Adrenal gland (tissue), 12 donors: ENCODE data around the gene SLC6A5. TPM values are rescaled to one million over a fixed set of nuclear protein-coding genes. Genes with fewer than 3 reads are reported as not detected.

Source experiments
- DNase-seq, 7 donors: peaks; one replicate each; pipeline ENCODE4 v3.0.0-alpha.2; 2019 to 2020
- H3K27ac ChIP-seq, 5 donors: fragments of 200-600 bp; sonication (generic) in 4 of 5; 1 replicate in 3 of 5; 2 replicates in 2 of 5; pipeline versions ENCODE4 v1.5.1 to v1.8.0; 2016 to 2020; ENCODE audit warnings: mild to moderate bottlenecking in 1 of 5
- H3K27me3 ChIP-seq: fragments of 200-600 bp; 2 replicates; pipeline ENCODE4 v1.8.0; 2021
- H3K36me3 ChIP-seq, 2 donors: fragments of 200-600 bp; replicated peaks in 1 of 2; 1 replicate in 1 of 2; 2 replicates in 1 of 2; pipeline versions ENCODE4 v1.5.1 to v1.8.0; 2018 to 2022
- H3K4me1 ChIP-seq, 2 donors: fragments of 200-600 bp; replicated peaks in 1 of 2; 1 replicate in 1 of 2; 2 replicates in 1 of 2; pipeline versions ENCODE4 v1.5.1 to v1.8.0; 2018 to 2021
- H3K4me3 ChIP-seq, 4 donors: fragments of 200-600 bp; sonication (generic) in 3 of 4; one replicate each; pipeline ENCODE4 v1.5.1; 2016 to 2018
- H3K9me3 ChIP-seq, 3 donors: fragments of 200-600 bp; sonication (generic) in 1 of 3; replicated peaks in 1 of 3; 1 replicate in 2 of 3; 2 replicates in 1 of 3; pipeline versions ENCODE4 v1.5.1 to v1.8.0; 2016 to 2021
- POLR2A ChIP-seq, 2 donors: fragments of 450-650 bp; IDR thresholded peaks; one replicate each; pipeline ENCODE4 v1.6.1; 2017; ENCODE audit warnings: antibody characterized with exemption in 2 of 2, mild to moderate bottlenecking in 2 of 2, moderate library complexity in 1 of 2
- WGBS, 4 donors: extraction: QIAGEN DNeasy Blood & Tissue Kit in 2 of 4; methylation state at CpG; one replicate each; pipeline versions ENCODE4 v1.1.5 to v1.1.7; 2013 to 2017; 5-methylcytosine and 5-hydroxymethylcytosine counted together
- intact Hi-C, 2 donors: fragments of 100-400 bp; cut with DNase I; formaldehyde crosslinking; loops; one replicate each; pipeline versions ENCODE4 v1.14.1 to v1.15.0; 2022 to 2023
- polyA plus RNA-seq, 3 donors: library from polyadenylated mRNA; stranded (reverse); fragments of 200-250 nt in 2 of 3; fragments of 350-450 nt in 1 of 3; fragmentation: Illumina TruSeq in 1 of 3; extraction: RNeasy Lipid Tissue Mini Kit (QIAGEN cat#74804) in 1 of 3; gene quantifications; one replicate each; pipeline ENCODE4 v1.2.3, GENCODE V29; 2013 to 2014
- total RNA-seq, 9 donors: library from RNA; depleted of rRNA in 4 of 9; stranded (reverse); fragments of >200 nt in 4 of 9; fragments of 120-200 nt in 1 of 9; fragmentation: NEBNext Ultra II Directional in 1 of 9; extraction: Animal tissue kit (Norgen Biotek cat#: 25700) in 1 of 9; gene quantifications; one replicate each; pipeline versions ENCODE4 v1.1.0 to v1.2.4, GENCODE V29; 2013 to 2023
- TF ChIP-seq, protein P1 (sequence below), 6 experiments: fragments of 450-650 bp in 4 of 6; fragments of 200-600 bp in 2 of 6; sonication (generic) in 1 of 6; IDR thresholded peaks; 1 replicate in 5 of 6; 2 replicates in 1 of 6; pipeline versions ENCODE4 v1.5.1 to v1.8.0; 2016 to 2021; ENCODE audit warnings: antibody characterized with exemption in 6 of 6, mild to moderate bottlenecking in 2 of 6, moderate library complexity in 1 of 6
- donor health status: healthy with polysubstance abuse.
- donor health status: Bipolar disorder and iron deficiency.
- donor health status: DM: yes; HTN: yes; CAD: no.
- donor health status: DM: no; HTN: no; CAD: no.
- donor health status: DM: no; HTN: no; CAD: no.
- donor health status: DM: yes; HTN: yes; CAD: no.

Gene SLC6A5
- total and polyA plus RNA-seq, 12 donors = 0.03 to 2.4 (median 0.32) TPM; not detected in 8

DNA sequence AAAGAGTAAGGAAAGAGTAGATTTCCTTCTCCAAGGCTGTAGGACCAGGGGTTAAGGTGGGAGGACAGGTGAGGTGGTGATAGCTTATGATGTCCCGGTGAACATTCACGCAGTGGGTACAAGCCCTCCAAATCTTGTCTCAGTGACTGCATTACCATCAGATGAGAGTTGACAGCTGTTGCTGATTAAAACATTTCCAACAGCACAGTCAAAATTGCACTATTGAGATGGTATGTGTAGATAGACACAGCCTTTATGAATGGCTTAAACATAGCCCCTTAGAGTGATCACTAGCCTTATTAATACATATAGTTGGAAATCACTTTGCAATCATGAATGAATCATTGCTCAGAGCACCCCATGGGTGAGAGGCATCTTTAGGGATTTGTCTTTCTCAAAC, 77.2 kb downstream of the SLC6A5 start:
- intact Hi-C loops = no loop called here
- no peaks in the 10 kb centered on the region for H3K4me1 ChIP-seq
- WGBS, 4 donors = 79 to 91% (median 85%) methylated on average over 2 of the region's 2 CpGs
- TF ChIP-seq POLR2A (IDR thresholded peaks at IDR 0.05) = no peak
- TF ChIP-seq, protein P1, sequence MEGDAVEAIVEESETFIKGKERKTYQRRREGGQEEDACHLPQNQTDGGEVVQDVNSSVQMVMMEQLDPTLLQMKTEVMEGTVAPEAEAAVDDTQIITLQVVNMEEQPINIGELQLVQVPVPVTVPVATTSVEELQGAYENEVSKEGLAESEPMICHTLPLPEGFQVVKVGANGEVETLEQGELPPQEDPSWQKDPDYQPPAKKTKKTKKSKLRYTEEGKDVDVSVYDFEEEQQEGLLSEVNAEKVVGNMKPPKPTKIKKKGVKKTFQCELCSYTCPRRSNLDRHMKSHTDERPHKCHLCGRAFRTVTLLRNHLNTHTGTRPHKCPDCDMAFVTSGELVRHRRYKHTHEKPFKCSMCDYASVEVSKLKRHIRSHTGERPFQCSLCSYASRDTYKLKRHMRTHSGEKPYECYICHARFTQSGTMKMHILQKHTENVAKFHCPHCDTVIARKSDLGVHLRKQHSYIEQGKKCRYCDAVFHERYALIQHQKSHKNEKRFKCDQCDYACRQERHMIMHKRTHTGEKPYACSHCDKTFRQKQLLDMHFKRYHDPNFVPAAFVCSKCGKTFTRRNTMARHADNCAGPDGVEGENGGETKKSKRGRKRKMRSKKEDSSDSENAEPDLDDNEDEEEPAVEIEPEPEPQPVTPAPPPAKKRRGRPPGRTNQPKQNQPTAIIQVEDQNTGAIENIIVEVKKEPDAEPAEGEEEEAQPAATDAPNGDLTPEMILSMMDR (IDR thresholded peaks at IDR 0.05) = no peak
- H3K27ac ChIP-seq = no peak overlapping the region
- no peak overlapping the region for H3K4me3 ChIP-seq
- H3K36me3 ChIP-seq = no peaks in the 10 kb centered on the region
- H3K9me3 ChIP-seq = no peaks in the 10 kb centered on the region
- H3K27me3 ChIP-seq = peaks cover 9% of the 10 kb centered on the region
- no peak for DNase-seq

DNA sequence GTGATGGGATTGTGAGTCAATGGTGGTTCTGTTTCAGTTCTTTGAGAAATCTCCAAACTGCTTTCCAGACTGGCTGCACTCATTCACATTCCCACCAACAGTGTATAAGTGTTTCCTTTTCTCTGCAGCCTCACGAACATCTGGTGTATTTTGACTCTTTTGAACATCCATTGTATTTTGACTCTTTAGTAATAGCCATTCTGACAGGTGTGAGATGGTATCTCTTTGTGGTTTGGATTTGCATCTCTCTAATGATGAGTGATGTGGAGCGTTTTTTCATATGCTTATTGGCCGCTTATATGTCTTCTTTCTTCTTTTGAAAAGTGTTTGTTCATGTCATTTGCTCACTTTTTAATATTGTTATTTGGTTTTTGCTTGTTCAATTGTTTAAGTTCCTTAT, 89.4 kb downstream of the SLC6A5 start:
- no peaks in the 10 kb centered on the region for H3K36me3 ChIP-seq
- no peaks in the 10 kb centered on the region for H3K27me3 ChIP-seq
- no peak overlapping the region for H3K4me3 ChIP-seq
- intact Hi-C loops = no loop called here
- H3K27ac ChIP-seq = no peak overlapping the region
- TF ChIP-seq, protein P1 (IDR thresholded peaks at IDR 0.05) = no peak
- no peak for TF ChIP-seq POLR2A (IDR thresholded peaks at IDR 0.05)
- 47 to 71% (median 59%) methylated on average over 3 of the region's 3 CpGs for WGBS, 4 donors
- DNase-seq = no peak
- no peaks in the 10 kb centered on the region for H3K9me3 ChIP-seq
- no peaks in the 10 kb centered on the region for H3K4me1 ChIP-seq

DNA sequence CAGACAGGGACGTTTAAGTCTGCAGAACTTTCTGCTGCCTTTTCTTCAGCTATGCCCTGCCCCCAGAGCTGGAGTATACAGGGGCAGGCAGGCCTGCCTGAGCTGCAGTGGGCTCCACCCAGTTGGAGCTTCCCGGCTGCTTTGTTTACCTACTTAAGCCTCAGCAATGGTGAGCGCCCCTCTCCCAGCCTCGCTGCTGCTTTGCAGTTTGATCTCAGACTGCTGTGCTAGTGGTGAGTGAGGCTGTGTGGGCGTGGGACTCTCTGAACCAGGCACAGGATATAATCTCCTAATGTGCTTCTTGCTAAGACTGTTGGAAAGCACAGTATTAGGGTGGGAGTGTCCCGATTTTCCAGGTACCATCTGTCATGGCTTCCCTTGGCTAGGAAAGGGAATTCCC, 108.5 kb downstream of the SLC6A5 start:
- DNase-seq = no peak
- Histone ChIP-seq H3K4me1 (no peaks in the 10 kb centered on the region), H3K36me3 (no peaks in the 10 kb centered on the region), H3K27me3 (no peaks in the 10 kb centered on the region), H3K4me3 (no peak overlapping the region), H3K9me3 (no peaks in the 10 kb centered on the region), H3K27ac (no peak overlapping the region)
- 68 to 77% (median 70%) methylated on average over 3 to 6 of the region's 6 CpGs for WGBS, 4 donors
- intact Hi-C loops = no loop called here
- TF ChIP-seq, protein P1 (IDR thresholded peaks at IDR 0.05) = no peak
- no peak for TF ChIP-seq POLR2A (IDR thresholded peaks at IDR 0.05)

Other genes with a start within 250 kb of the SLC6A5 start
- 100 to 1,000 TPM in 3 of 9 donors, 10 to 100 TPM in 6; 48.8 to 195 (median 80.6) TPM for gene HTATIP2, start 235.9 kb upstream of the SLC6A5 start, total RNA-seq
- gene HTATIP2, start 235.9 kb upstream of the SLC6A5 start, polyA plus RNA-seq = 100 to 1,000 TPM in 1 of 3 donors, 10 to 100 TPM in 2; 33.1 to 156 (median 35.7) TPM
- gene PRMT3, start 211.9 kb upstream of the SLC6A5 start, total RNA-seq = 10 to 100 TPM; 11.4 to 23.4 (median 16.1) TPM
- 10 to 100 TPM in 2 of 3 donors, 1 to 10 TPM in 1; 7.6 to 21.9 (median 10.0) TPM for gene PRMT3, start 211.9 kb upstream of the SLC6A5 start, polyA plus RNA-seq
- gene NELL1, start 70.0 kb downstream of the SLC6A5 start, total RNA-seq = under 1 TPM in 2 of 9 donors, not detected in 7; 0.11 to 0.39 TPM
- gene NELL1, start 70.0 kb downstream of the SLC6A5 start, polyA plus RNA-seq = under 1 TPM in 1 of 3 donors, not detected in 2; 0.24 TPM